Right atrium auricular region (tissue), 2 donors: Measurements from ENCODE around the gene CDC14A. TPM values are rescaled to one million over a fixed set of nuclear protein-coding genes. Genes with fewer than 3 reads are reported as not detected.

Experiments
- DNase-seq: peaks from one replicate; pipeline ENCODE4 v3.0.0-alpha.2; 2019; ENCODE audit warnings: low spot score
- H3K27ac ChIP-seq, 2 donors: fragments of 200-600 bp; sonication (generic); 1 replicate in 1 of 2; 2 replicates in 1 of 2; pipeline ENCODE4 v1.5.1; 2016 to 2019
- H3K27me3 ChIP-seq, 2 donors: fragments of 200-600 bp; sonication (generic); one replicate each; pipeline versions ENCODE4 v1.5.1 to v1.6.0; 2017 to 2019
- H3K36me3 ChIP-seq: fragments of 200-600 bp; sonication (generic); one replicate; pipeline ENCODE4 v1.5.1; 2016
- H3K4me1 ChIP-seq, 2 donors: fragments of 200-600 bp; sonication (generic); one replicate each; pipeline versions ENCODE4 v1.5.1 to v1.6.0; 2017 to 2019
- H3K4me3 ChIP-seq, 2 donors: fragments of 200-600 bp; sonication (generic); 1 replicate in 1 of 2; 2 replicates in 1 of 2; pipeline ENCODE4 v1.5.1; 2017 to 2019; ENCODE audit warnings: mild to moderate bottlenecking in 1 of 2, moderate library complexity in 1 of 2
- H3K9me3 ChIP-seq, 2 donors: fragments of 200-600 bp; sonication (generic); one replicate each; pipeline ENCODE4 v1.5.1; 2019
- CTCF ChIP-seq, 2 donors: fragments of 200-600 bp; sonication (generic); IDR thresholded peaks; one replicate each; pipeline ENCODE4 v1.5.1; 2019; ENCODE audit warnings: antibody characterized with exemption in 2 of 2
- total RNA-seq, 2 donors: library from RNA; depleted of rRNA; stranded (reverse); fragments of >200 nt; gene quantifications; one replicate each; pipeline ENCODE4 v1.1.0, GENCODE V29; 2016

The CDC14A gene
- total RNA-seq, 2 donors from 2014 or later, result 5.3 to 5.5 TPM

GRCh38 chr1:100530141-100530540 lies 177.8 kb downstream of the CDC14A start:
- no peak for TF ChIP-seq CTCF (IDR thresholded peaks at IDR 0.05)
- no peak for DNase-seq

DNA sequence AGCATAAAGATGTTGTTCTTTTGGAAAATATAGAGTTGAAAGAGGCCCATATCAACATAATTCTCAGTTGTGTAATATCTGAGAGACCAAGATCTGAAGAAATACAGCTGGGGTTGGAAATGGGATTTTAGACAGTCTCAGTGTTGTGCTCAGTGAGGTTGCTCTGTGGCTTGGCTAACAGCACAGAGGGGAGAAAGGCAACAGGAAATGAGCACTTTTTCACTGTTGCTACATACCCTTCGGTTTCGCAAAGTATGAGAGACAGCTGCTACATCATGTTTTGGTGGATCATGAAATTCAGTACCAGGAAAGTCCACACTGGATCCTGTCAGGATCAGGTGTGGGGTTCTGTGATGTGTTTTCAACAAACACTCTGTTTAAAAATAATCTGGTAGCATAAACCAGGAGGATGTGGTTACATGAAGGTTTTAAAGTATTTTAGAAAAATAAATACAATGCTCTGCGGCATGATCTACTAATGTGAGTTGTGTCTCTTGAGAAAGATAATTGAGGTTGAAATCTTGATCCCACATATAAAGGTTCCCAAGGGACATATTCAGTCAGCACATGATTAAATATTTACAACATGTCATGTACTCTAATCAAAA lies 178.7 kb downstream of the CDC14A start:
- no peak for DNase-seq
- peaks cover 0 to 18% of the 10 kb centered on the region in 2 donors for H3K4me1 ChIP-seq
- TF ChIP-seq CTCF (IDR thresholded peaks at IDR 0.05), result no peak

More at GRCh38 chr1:100530141-100530540, 177.8 kb downstream of the CDC14A start:
- no peaks in the 10 kb centered on the region for H3K27me3 ChIP-seq
- no peaks in the 10 kb centered on the region for H3K36me3 ChIP-seq
- H3K4me1 ChIP-seq, result peaks cover 0 to 18% of the 10 kb centered on the region in 2 donors
- H3K4me3 ChIP-seq, result no peak overlapping the region
- H3K27ac ChIP-seq, result peak overlapping the region; percentile 59 to 62
- no peaks in the 10 kb centered on the region for H3K9me3 ChIP-seq

DNA sequence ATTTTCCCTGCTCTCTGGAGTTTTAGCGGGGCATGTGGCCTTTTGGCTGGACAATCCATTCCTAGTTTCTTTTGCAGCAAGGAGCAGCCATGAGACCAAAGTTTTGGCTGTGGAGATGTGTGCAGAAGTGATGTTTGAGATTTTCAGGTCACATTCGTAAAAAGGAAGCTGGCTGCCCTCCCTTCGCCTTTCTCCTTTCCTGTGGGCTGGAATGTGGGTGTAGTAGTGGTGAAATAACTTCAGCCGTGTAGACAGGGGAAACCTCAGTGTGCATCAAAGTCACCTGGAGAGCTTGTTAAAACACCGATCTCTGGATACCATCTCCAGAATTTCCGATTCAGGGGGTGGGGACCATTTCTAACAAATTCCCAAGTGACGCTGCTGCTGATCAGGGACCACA lies 180.3 kb downstream of the CDC14A start:
- peaks cover 0 to 18% of the 10 kb centered on the region in 2 donors for H3K4me1 ChIP-seq
- DNase-seq, result no peak

More for the DNA sequence above, 178.7 kb downstream of the CDC14A start:
- peak overlapping the region; percentile 59 to 62 for H3K27ac ChIP-seq
- no peaks in the 10 kb centered on the region for H3K9me3 ChIP-seq
- no peak overlapping the region for H3K4me3 ChIP-seq
- no peaks in the 10 kb centered on the region for H3K27me3 ChIP-seq
- H3K36me3 ChIP-seq, result no peaks in the 10 kb centered on the region

GRCh38 chr1:100535264-100535663 lies 183.0 kb downstream of the CDC14A start:
- H3K4me1 ChIP-seq, result peaks cover 0 to 29% of the 10 kb centered on the region in 2 donors
- H3K4me3 ChIP-seq, result no peak overlapping the region
- H3K27me3 ChIP-seq, result no peaks in the 10 kb centered on the region
- TF ChIP-seq CTCF (IDR thresholded peaks at IDR 0.05), result no peak
- no peaks in the 10 kb centered on the region for H3K9me3 ChIP-seq
- no peaks in the 10 kb centered on the region for H3K36me3 ChIP-seq
- no peak overlapping the region for H3K27ac ChIP-seq
- no peak for DNase-seq

More for the DNA sequence above, 180.3 kb downstream of the CDC14A start:
- no peaks in the 10 kb centered on the region for H3K36me3 ChIP-seq
- no peak overlapping the region for H3K4me3 ChIP-seq
- no peak overlapping the region for H3K27ac ChIP-seq
- no peak for TF ChIP-seq CTCF (IDR thresholded peaks at IDR 0.05)
- no peaks in the 10 kb centered on the region for H3K27me3 ChIP-seq
- no peaks in the 10 kb centered on the region for H3K9me3 ChIP-seq

GRCh38 chr1:100536031-100536430 lies 183.7 kb downstream of the CDC14A start:
- H3K9me3 ChIP-seq, result no peaks in the 10 kb centered on the region
- H3K4me3 ChIP-seq, result no peak overlapping the region
- no peak overlapping the region for H3K27ac ChIP-seq
- no peaks in the 10 kb centered on the region for H3K27me3 ChIP-seq
- H3K4me1 ChIP-seq, result peaks cover 0 to 24% of the 10 kb centered on the region in 2 donors
- no peak for TF ChIP-seq CTCF (IDR thresholded peaks at IDR 0.05)
- H3K36me3 ChIP-seq, result no peaks in the 10 kb centered on the region
- no peak for DNase-seq
